COLO668 (cell line): ENCODE data around the gene LRP5.
"Not testable (repeated sequence)": the region's sequence is repeated elsewhere in the genome, so short reads cannot be mapped to it uniquely, and the experiment has no call there.

Source experiments
- DNase-seq: peaks from one replicate; lab custom pipeline; 2025; ENCODE audit not compliant: unreplicated experiment; lab: John Stamatoyannopoulos, UW

Gene LRP5

GRCh38 chr11:68328374-68329091 lies 16.1 kb downstream of the LRP5 start:
- DNase-seq, result no peak

DNA sequence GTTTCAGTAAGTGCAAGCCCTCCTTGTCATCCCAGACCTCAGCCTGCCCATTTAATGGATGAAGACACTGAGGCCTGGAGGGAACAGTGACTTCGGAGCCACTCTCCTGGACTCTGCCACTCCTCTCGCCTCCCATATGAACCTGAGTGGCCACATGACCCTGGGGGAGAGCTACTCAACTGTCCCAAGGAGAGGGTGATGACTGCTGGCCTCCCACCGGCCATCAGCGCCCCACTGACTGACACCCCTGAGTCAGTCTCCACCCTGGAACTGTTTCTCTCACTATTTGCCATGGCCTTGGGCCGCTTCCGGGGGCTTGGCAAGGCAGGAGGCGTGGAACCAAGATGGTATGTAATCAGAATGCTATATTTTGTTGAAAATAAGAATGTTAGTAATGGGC lies 17.1 kb downstream of the LRP5 start:
- no peak for DNase-seq

DNA sequence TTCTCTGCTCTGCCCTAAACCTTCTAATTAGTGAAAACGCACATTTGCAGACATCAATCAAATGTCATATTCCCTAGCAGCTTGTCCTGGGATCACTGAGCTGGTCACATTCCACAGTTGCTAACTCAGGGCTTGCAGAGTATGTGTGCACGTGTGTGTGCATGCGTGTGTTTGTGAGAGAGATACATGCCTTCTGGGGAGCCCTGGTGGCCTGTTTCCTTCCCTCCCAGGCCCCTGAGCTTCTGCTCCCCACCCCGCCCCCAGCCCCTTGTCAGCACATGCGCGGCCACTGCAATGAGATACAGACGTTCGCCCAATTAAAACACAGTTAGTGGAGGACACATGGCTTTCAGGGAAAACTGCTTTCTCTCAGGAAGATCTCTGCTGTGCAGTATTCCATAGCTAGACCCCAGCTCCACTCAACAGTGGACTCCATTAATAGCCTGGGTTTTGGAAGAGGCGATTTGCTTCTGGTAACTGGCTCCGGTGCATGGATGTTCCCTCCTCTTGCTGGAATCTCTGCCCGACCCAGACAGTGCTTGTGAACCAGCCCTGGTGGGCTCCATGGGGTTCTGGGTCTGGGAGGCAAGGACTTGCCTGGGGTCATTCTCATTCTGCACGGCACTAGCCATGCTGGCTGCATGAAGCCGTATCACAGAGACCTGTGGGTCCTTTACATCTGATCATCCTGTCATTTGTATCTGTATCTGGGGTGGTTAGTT lies 17.7 kb downstream of the LRP5 start:
- no peak for DNase-seq

DNA sequence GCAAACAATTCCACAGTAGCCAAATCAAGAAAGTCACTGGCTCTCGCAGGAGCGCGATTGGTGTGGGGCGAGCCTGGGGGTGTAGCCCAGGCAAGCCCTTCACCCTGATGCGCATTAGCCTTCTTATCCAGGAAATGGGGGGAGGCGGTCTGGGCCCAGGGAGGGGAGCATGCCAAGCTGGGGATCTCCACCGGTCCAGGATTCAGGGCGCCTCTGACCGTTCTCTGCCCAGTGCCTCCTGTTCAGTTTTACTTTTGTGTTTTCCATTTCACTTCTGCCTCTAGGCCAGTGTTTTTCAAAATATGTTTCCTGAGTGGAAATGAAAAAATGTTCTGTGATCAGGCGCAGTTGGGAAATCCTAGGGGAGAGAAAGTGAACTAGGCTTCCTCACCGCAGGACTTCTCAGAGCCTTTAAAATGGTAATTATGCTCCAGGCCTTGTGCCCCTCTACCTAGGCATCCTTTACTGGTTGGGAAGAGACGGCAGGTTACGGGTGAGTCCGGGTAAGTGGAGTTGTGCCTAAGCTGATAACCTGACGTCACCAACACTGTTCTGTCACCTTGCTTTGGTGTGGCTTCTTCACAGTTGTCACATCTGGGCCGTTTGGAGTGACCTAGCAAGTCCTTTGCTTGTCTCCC lies 18.4 kb downstream of the LRP5 start:
- DNase-seq, result no peak

DNA sequence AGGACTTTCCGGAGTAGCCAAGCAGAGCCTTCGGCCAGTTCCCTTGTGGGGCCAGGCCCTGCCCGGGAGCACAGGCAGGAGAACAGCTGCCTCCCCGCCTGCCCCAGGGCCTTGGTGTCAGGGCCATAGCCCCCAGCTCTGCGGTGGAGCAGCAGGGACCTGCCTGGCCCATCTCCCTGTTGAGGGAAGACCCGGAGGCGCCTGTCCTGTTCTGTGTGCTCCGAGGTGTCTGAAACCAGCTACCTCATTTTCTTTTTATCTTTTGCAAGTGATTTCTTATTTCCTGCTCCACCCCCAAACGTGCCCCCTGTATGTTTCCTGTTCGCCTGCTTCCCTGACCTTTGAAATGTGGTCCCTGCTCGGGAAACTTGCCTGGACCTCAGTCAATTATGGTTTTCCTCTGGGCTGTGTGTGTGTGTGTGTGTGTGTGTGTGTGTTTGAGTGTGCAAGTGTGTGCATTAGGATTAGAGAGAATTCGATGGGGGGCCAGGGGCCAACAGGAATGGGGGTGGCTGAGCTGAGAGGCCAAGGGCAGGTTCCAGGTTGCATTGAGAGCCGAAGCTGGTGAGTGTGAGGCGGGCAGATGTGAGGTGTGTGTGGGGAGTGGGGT lies 19.1 kb downstream of the LRP5 start:
- DNase-seq, result no peak

GRCh38 chr11:68332186-68332585 lies 19.8 kb downstream of the LRP5 start:
- no peak for DNase-seq

DNA sequence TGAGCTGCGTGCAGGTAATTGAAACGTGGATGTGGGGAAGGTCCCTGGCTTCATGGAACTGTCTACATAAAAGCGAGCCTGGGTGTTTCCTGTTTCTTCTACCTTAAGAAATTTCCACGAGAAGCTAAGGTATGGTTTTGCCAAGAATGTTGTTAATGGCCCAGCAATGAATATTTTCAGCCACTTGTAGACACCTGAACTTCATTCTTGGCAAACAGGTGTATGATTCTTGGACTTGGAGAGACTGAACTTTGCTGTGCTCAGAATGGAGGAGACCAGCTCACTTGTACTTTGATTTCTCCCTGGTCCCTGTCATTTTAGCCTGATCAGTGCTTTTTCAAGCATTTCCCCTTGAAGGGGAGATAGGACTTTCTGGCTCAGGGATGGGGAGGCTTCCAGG lies 20.8 kb downstream of the LRP5 start:
- no peak for DNase-seq

DNA sequence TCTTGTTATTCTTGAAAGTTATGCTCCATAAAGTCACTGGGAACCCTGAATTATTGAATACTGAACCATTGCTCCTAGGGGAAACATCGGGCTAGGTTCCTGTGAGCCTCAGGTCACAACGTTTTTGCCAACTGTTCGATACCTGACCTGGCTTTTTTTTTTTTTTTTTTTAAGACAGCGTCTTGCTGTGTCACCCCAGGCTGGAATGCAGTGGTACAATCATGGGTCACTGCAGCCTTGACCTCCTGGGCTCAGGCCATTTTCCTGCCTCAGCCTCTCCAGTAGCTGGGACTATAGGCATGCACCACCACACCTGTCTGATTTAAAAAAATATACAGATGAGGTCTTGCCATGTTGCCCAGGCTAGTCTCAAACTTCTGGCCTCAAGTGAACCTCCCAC lies 22.5 kb downstream of the LRP5 start:
- no peak for DNase-seq

GRCh38 chr11:68335683-68336082 lies 23.3 kb downstream of the LRP5 start:
- DNase-seq, result no peak

GRCh38 chr11:68336716-68337115 lies 24.3 kb downstream of the LRP5 start:
- DNase-seq, result no peak

GRCh38 chr11:68337399-68337835 lies 25.0 kb downstream of the LRP5 start:
- no peak for DNase-seq

DNA sequence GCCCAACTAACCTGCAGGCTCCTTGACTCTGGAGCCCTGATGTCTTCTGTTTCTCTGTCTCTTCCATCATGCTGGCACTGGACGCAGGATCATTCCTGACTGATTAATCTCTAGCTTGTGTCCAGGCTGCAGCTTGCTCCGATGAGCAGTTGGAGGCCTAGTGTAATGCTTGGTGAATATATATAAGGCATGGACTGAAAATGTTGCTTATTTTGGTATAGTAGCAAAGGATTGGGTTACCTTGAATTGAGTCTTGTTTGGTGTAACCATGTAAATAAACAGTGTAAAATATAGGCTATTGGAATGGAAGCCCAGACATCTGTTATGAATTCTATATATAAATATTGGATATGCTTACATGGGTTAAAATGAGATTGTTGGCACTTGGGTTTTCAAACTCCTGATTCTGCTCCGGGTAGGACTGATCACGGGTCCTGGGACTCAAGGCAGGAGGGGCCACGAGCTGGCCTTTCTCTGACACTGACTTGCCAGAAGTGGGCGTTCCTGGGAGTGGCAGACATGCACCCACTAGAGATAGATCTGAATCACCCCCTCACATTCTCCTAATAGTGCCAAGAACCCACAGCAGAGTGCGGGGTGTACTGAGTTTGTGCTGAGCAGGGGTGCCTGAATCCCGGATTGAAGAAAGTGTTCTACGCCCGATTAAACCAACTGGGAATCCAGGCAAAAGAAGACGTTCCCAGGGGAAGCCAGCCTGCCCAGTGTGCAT lies 25.8 kb downstream of the LRP5 start:
- DNase-seq, result no peak

DNA sequence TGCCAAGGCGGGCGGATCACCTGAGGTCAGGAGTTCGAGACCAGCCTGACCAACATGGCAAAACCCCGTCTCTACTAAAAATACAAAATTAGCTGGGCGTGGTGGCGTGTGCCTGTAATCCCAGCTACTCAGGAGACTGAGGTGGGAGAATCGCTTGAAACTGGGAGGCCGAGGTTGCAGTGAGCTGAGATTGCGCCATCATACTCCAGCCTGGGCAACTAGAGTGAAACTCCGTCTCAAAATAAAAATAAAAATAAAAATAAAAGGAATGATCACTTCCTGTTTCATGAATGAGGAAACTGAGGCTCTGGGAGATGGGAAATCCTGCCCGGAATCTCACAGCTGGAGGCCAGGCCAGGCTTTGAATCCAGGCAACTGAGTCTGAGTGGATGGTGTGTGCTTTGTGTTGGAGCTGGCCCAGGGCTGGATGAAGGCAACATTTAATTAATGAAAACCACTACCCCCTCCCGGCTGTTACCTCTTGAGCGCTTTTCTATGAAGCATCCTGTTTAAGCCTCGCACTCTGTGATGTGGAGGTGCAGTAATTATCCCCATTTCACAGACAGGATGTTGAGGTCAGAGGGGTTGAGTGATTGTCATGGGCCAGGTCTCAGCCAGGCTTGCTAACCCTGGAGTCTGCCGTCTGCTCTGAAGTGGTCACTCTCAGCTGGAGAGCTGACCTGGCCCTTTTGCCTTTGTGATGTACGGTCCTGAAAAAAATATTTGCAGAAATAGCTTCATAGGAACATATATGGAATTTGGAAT lies 27.8 kb downstream of the LRP5 start:
- no peak for DNase-seq

GRCh38 chr11:68340784-68341556 lies 28.6 kb downstream of the LRP5 start:
- DNase-seq, result no peak

GRCh38 chr11:68341557-68342458 lies 29.4 kb downstream of the LRP5 start:
- DNase-seq, result no peak

GRCh38 chr11:68342459-68343158 lies 30.2 kb downstream of the LRP5 start:
- peak; percentile 35 for DNase-seq

GRCh38 chr11:68343761-68344256 lies 31.4 kb downstream of the LRP5 start:
- peak; percentile 51 for DNase-seq

- DNase-seq, result not testable (repeated sequence)
Observed at GRCh38 chr11:68344821-68345220, 32.4 kb downstream of the LRP5 start.
